SU-DHL-6 (cell line): Measurements from ENCODE around the gene C1orf198.

Experiments
- H2AFZ ChIP-seq: fragments of 200-600 bp; sonication (generic); 2 replicates; pipeline ENCODE4 v1.6.1; 2014; ENCODE audit warnings: low read depth, mild to moderate bottlenecking, moderate library complexity, mixed read lengths, antibody characterized with exemption, low read length; ENCODE audit not compliant: severe bottlenecking
- H3F3A ChIP-seq: fragments of 200-600 bp; shearing (Covaris generic); 2 replicates; pipeline ENCODE4 v1.6.0; 2016; ENCODE audit warnings: antibody characterized with exemption, mild to moderate bottlenecking; ENCODE audit not compliant: insufficient read depth
- H3K27ac ChIP-seq: fragments of 200-600 bp; sonication (generic); 2 replicates; pipeline ENCODE4 v1.5.1; 2016; ENCODE audit warnings: low read depth, mild to moderate bottlenecking, low read length, moderate library complexity, mixed read lengths
- H3K27me3 ChIP-seq: fragments of 200-600 bp; sonication (generic), shearing (Covaris generic); 2 replicates; pipeline ENCODE4 v1.6.0; 2014; ENCODE audit warnings: mild to moderate bottlenecking, low read length
- H3K36me3 ChIP-seq: fragments of 200-600 bp; sonication (generic); 2 replicates; pipeline ENCODE4 v1.6.1; 2014; ENCODE audit warnings: mild to moderate bottlenecking, low read length, mixed read lengths
- H3K4me2 ChIP-seq: fragments of 300-600, 200-600 bp; shearing (Covaris generic), sonication (generic); 2 replicates; pipeline ENCODE4 v1.6.0; 2014; ENCODE audit warnings: low read length, low read depth, mild to moderate bottlenecking; ENCODE audit not compliant: poor library complexity, severe bottlenecking
- H3K4me3 ChIP-seq: fragments of 200-600 bp; sonication (generic); 2 replicates; pipeline ENCODE4 v1.5.1; 2014; ENCODE audit warnings: antibody characterized with exemption, low read length, mild to moderate bottlenecking, mixed read lengths; ENCODE audit not compliant: insufficient read depth, poor library complexity, severe bottlenecking
- H3K79me2 ChIP-seq: fragments of 200-600 bp; sonication (generic); 2 replicates; pipeline ENCODE4 v1.6.1; 2014; ENCODE audit warnings: mild to moderate bottlenecking, low read length, moderate library complexity; ENCODE audit not compliant: insufficient read depth
- H3K9ac ChIP-seq: fragments of 200-600 bp; sonication (generic); 2 replicates; pipeline ENCODE4 v1.7.0; 2014; ENCODE audit warnings: mild to moderate bottlenecking, low read length
- H3K9me2 ChIP-seq: fragments of 200-600 bp; sonication (generic); replicated peaks from 2 replicates; pipeline ENCODE4 v1.6.1; 2014; ENCODE audit warnings: low read length; ENCODE audit not compliant: insufficient read depth
- H3K9me3 ChIP-seq: fragments of 200-600 bp; sonication (generic); 2 replicates; pipeline ENCODE4 v1.6.1; 2014; ENCODE audit warnings: low read length, mixed read lengths; ENCODE audit not compliant: insufficient read depth
- H4K20me1 ChIP-seq: fragments of 200-600 bp; sonication (generic); 2 replicates; pipeline ENCODE4 v1.6.1; 2014; ENCODE audit warnings: low read depth, mild to moderate bottlenecking, antibody characterized with exemption, low read length, moderate library complexity, mixed read lengths
- EZH2phosphoT487 ChIP-seq: fragments of 200-600 bp; sonication (generic), shearing (Covaris generic); conservative IDR thresholded peaks from 2 replicates; pipeline ENCODE4 v1.6.1; 2018; ENCODE audit warnings: mild to moderate bottlenecking, antibody characterized with exemption, low read length, moderate library complexity, mixed read lengths
- TF ChIP-seq, protein P1 (sequence below): fragments of 200-600 bp; sonication (generic); IDR thresholded peaks from one replicate; pipeline ENCODE4 v1.5.1; 2017; ENCODE audit warnings: antibody characterized with exemption, mild to moderate bottlenecking, low read length, moderate library complexity; ENCODE audit not compliant: insufficient read depth, poor library complexity, severe bottlenecking

Gene C1orf198

GRCh38 chr1:230858918-230859729 lies 9.2 kb downstream of the C1orf198 start:
- H3K9me3 ChIP-seq, result no peaks in the 10 kb centered on the region
- no peaks in the 10 kb centered on the region for H3K79me2 ChIP-seq
- H3K9ac ChIP-seq, result no peak overlapping the region
- H4K20me1 ChIP-seq, result no peaks in the 10 kb centered on the region
- no peaks in the 10 kb centered on the region for H3K9me2 ChIP-seq
- no peak overlapping the region for H3K4me2 ChIP-seq
- H3F3A ChIP-seq, result no peaks in the 10 kb centered on the region
- H3K36me3 ChIP-seq, result no peaks in the 10 kb centered on the region
- no peaks in the 10 kb centered on the region for H3K27me3 ChIP-seq
- H2AFZ ChIP-seq, result no peak overlapping the region
- no peak overlapping the region for H3K4me3 ChIP-seq
- TF ChIP-seq EZH2phosphoT487, result no peak
- TF ChIP-seq, protein P1, sequence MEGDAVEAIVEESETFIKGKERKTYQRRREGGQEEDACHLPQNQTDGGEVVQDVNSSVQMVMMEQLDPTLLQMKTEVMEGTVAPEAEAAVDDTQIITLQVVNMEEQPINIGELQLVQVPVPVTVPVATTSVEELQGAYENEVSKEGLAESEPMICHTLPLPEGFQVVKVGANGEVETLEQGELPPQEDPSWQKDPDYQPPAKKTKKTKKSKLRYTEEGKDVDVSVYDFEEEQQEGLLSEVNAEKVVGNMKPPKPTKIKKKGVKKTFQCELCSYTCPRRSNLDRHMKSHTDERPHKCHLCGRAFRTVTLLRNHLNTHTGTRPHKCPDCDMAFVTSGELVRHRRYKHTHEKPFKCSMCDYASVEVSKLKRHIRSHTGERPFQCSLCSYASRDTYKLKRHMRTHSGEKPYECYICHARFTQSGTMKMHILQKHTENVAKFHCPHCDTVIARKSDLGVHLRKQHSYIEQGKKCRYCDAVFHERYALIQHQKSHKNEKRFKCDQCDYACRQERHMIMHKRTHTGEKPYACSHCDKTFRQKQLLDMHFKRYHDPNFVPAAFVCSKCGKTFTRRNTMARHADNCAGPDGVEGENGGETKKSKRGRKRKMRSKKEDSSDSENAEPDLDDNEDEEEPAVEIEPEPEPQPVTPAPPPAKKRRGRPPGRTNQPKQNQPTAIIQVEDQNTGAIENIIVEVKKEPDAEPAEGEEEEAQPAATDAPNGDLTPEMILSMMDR, result no peak
- H3K27ac ChIP-seq, result no peak overlapping the region

GRCh38 chr1:230858236-230858820 lies 10.0 kb downstream of the C1orf198 start:
- no peaks in the 10 kb centered on the region for H3K79me2 ChIP-seq
- no peaks in the 10 kb centered on the region for H4K20me1 ChIP-seq
- no peaks in the 10 kb centered on the region for H3K36me3 ChIP-seq
- no peaks in the 10 kb centered on the region for H3K9me3 ChIP-seq
- H3K9ac ChIP-seq, result no peak overlapping the region
- H3F3A ChIP-seq, result no peaks in the 10 kb centered on the region
- no peak overlapping the region for H3K4me2 ChIP-seq
- H3K9me2 ChIP-seq, result no peaks in the 10 kb centered on the region
- H3K27ac ChIP-seq, result no peak overlapping the region
- TF ChIP-seq EZH2phosphoT487, result no peak
- TF ChIP-seq, protein P1, result no peak
- no peak overlapping the region for H2AFZ ChIP-seq
- H3K4me3 ChIP-seq, result no peak overlapping the region
- H3K27me3 ChIP-seq, result no peaks in the 10 kb centered on the region

GRCh38 chr1:230857822-230858221 lies 10.5 kb downstream of the C1orf198 start:
- no peaks in the 10 kb centered on the region for H4K20me1 ChIP-seq
- H3K79me2 ChIP-seq, result no peaks in the 10 kb centered on the region
- no peaks in the 10 kb centered on the region for H3K9me2 ChIP-seq
- no peak overlapping the region for H3K4me3 ChIP-seq
- H3K36me3 ChIP-seq, result no peaks in the 10 kb centered on the region
- no peak for TF ChIP-seq EZH2phosphoT487
- TF ChIP-seq, protein P1, result no peak
- H3K9ac ChIP-seq, result no peak overlapping the region
- no peak overlapping the region for H2AFZ ChIP-seq
- no peaks in the 10 kb centered on the region for H3F3A ChIP-seq
- H3K27ac ChIP-seq, result no peak overlapping the region
- H3K9me3 ChIP-seq, result no peaks in the 10 kb centered on the region
- H3K4me2 ChIP-seq, result no peak overlapping the region
- H3K27me3 ChIP-seq, result no peaks in the 10 kb centered on the region
